ENCODE measurements around the gene TNNT2.

Gene TNNT2

DNA sequence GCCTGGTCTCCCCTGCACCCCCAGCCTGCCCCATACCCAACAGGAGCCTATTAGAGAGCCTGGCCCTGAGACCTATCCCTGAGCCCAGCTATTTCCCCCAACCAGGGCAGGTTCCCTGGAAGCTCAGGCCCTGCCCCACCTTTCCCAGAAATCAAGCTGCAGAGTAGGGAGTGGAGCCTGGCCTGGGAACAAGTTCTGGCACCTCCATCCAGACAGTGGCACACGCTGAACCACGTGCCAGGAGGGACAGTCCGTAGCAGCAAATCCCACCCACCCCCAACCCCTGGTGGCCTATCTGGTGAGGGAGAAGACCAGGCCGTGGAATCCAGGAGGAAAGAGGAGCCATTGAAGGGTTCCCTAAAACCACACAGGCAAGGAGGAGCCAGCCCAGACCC is 22.6 kb downstream of the TNNT2 start:
- no peak for DNase-seq

GRCh38 chr1:201354151-201354900 is 23.2 kb downstream of the TNNT2 start:
- no peak for DNase-seq

DNA sequence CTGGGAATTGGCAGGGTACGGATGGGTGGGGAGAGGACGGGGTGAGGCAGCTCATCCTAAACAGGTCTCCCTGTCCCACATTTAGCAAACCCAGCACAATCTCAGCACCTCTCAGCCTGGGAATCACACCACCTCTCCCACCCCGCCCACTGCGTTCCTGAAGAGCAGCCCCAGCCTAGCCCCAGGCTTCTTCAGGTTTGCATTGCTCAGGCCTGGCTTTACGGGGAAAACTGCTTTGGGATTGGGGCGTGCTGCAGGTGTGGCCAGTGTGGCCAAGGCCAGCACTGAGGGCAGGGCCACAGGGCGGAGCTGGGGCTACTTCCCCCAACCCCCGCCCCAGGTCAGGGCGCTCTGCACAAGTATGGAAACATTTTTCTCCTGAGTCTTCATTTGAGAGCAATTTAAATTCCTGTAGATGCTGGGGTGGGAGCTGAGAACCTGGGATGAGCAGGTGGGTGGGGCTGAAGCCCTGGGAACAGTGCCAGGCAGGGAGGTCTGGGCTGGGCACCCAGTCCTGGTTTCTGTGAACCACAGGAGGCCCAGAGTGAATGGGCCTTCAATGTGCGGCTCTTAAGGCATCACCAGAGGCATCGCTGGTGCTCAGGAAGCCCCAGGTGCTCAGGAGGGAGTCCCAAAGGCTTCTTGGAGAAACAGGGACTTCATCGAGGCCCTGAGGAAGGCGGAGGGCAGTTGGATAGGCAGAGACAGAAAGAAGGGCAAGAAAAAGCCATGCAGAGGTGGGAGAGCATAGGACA is 24.1 kb downstream of the TNNT2 start:
- DNase-seq: no peak

DNA sequence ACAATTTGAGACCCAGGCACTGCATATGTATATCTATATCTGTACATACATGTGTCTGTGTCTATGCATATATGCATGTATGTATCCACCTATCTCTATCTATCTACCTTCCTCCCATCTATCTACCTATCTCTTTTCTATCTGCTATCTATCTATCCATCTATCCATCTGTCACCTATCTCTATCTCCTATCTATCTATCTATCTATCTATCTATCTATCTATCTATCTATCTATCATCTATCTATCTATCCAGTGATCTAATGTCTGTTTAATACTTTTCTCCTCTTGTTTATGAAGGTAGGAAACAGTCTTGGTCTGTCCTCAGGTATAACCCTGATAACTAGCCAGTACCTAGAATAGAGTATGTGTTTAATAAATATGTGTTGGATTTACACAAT is 25.9 kb downstream of the TNNT2 start:
- DNase-seq: no peak

DNA sequence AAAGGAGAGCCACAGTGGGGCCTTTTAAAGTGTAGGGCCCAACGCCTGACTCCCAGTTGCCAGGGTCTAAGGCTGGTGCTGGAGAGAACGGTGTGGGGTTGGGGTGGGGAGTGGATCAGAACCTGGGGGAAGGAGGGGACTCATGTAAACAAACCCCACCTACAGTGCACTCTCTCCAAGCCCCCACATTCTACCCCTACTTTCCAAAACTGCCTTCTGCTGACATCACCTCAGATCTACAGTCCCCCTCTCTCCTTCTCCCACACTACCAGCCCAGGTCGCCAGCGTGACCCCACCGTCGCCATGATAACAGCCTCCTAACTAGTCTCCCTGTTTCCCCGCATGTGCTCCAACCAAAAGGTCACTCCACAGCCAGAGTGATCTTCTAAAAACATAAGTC is 26.6 kb downstream of the TNNT2 start:
- no peak for DNase-seq

- DNase-seq: no peak
These were observed 27.1 kb downstream of the TNNT2 start for GRCh38 chr1:201350361-201350725.

DNA sequence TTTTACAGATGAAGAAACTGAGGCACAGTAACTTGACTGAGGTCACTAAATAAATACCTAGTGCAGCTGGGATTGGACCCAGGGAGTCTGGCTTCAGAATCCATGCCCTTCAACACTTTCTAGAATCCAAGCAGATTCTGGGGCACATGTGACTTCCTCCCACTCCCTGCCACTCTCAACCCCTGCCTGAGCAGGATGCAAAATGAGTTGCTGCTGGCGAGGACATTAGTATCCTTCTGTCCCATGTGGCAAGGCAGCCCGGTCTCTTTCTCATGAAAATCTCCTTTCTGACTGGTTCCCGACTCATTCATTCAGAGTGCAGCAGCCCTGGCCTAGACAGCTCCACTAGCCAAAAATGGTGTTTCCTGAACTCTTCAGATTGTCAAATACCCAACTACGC is 28.4 kb downstream of the TNNT2 start:
- no peak for DNase-seq

GRCh38 chr1:201348211-201348566 is 29.3 kb downstream of the TNNT2 start:
- DNase-seq: peak; percentile 77

DNA sequence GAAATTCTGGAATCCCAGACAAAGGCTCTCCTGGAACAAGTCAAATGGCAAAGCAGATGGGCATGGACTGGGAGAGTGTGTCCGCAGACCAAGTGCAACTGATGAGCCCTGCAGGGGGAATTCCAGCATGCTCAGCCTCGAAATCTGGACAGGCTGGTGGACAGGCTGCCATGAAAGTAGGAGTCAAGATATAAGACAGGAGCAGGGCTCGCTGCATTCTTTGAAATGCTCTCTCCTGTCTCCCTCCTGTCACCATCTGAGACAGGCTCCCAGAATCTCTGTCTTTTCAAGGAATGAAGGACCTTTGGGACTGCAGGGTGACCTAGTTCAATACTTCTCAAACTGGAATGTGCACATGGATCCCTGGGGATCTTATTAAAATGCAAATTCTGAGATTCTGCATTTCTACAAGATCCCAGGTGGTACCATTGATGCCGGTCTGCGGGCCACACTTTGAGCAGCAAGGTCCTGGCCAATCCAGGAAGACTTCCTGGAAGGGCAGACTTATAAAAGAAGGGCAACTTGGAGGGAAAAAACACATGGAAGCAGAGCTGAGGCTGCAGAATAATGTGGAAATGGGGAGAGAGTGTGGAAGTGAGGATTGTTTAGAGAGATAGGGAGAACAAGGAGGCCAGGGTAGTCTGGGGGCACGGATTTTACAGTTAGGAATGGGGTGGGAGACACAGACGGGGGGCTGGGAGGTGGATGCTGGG is 29.8 kb downstream of the TNNT2 start:
- no peak for DNase-seq

DNA sequence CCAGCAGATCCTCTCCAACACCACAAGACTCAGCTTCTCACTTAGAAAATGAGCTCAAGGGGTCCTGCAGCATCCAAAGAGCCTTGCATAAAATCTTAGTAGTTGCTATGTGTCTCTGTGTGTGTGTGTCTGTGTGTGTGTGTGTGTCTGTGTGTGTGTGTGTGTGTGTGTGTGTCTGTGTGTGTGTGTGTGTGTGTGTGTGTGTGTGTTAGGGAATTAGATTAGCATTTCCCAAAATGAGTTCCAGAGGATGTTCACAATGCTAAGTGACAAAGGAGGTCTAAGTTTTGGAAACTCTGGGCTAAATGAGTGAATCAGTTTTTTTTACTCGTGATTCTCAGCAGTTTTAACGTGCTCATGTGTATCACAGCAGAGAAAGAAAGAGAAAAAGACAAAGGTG is 30.5 kb downstream of the TNNT2 start:
- DNase-seq: no peak

GRCh38 chr1:201346337-201346939 is 31.0 kb downstream of the TNNT2 start:
- DNase-seq: peak; percentile 54

DNA sequence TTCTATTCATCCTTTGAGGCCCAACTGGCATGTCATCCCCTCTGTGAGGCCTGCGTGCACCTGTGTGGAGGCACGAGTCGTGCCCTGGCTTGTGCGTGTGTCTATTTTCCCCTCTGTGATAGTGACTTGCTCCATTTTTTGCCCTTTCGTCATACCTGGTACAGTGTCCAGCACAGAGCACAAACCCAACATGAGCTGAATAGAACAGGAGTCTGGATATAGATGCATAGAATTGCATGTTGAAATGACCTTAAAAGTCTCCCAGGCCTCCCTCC is 32.5 kb downstream of the TNNT2 start:
- DNase-seq: no peak

GRCh38 chr1:201344206-201345080 is 33.0 kb downstream of the TNNT2 start:
- no peak for DNase-seq

DNA sequence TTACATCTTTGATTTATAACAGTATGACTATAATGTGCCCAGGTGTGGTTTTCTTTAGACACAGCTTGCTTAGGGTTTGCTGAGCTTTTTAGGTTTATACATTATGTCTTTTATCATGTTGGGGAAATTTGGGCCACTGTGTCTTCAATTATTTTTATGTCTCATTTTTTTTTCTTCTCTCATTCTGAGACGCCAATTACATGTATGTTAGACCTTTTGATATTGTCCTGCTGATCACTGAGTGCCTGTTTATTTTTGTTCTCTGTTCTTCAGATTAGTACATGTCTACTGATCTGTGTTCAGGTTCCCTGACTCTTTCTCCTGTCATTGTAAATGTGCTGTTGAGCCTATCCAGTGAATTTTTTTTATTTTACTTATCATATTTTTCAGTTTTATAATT is 36.1 kb downstream of the TNNT2 start:
- DNase-seq: no peak

DNA sequence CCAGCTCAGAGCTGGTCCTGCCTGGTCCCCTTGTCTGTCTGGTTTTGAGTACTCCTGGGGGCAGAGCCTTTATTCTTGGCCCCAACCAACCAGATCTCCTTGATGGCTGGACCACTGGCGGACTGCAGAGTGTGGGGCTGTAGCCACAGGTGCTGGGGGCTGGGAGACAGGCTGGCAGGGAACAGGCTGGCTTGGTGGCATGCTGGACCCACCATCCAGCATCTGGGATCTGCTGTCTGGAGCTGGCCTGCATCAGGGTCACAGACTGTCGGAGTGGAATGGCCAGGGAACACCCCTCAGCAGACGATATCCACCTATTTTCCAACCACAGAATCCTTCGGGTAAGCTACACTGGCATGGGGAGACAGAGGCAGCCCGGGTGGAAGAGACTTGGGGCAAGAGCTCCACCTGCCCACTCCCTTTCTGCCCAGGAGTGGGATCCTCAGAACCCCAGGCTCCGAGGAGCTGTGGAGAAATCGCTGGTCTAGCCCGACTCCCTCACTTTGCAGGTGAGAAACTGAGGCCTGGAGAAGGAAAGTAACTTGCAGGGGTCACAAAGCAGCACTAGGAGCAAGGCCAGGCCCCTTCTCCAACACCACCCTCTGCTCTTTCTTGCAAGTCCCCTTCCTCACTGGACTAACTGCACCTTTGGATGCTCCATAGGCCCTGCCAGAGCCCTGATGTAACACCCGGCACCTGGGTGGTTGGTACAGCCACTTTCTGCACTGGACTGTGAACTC is 40.6 kb downstream of the TNNT2 start:
- DNase-seq: no peak

DNA sequence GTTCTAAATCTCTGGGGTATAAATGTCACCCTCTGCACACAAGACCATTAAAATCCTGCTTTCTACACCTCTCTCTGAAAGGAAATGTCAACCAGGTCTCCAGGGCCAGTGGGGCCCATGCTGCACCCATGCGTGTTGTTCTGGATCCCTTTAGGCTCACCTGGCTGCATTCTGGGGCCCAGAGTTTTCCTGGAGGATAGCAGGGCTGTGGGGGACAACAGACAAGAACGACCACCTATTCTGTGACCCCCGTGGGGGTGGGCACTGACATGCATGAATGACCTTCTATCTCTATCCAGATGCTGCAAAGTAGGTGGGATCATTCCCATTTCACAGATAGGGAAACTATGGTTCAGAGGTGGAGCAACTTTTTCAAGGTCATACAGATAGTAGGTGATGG is 41.6 kb downstream of the TNNT2 start:
- DNase-seq: no peak

- no peak for DNase-seq
These were observed 42.2 kb downstream of the TNNT2 start for GRCh38 chr1:201335174-201335870.

- no peak for DNase-seq
These were observed 42.9 kb downstream of the TNNT2 start for GRCh38 chr1:201334325-201335173.

- DNase-seq: no peak
These were observed 44.7 kb downstream of the TNNT2 start for GRCh38 chr1:201332616-201333335.

DNA sequence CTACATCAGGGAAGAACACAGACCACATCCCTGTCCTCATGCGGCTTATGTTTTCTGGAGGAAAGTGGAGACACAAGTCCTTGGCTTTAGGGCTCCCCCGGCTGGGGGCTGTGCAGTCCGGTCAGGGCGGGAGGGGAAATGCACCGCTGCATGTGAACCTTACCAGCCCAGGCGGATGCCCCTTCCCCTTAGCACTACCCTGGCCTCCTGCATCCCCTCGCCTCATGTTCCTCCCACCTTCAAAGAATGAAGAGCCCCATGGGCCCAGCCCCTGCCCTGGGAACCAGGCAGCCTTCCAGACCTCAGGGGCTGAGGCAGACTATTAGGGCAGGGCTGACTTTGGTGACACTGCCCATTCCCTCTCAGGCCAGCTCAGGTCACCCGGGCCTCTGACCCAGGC is 45.5 kb downstream of the TNNT2 start:
- DNase-seq: no peak
